ENCODE measurements around the gene RBM4B.

The RBM4B gene

DNA sequence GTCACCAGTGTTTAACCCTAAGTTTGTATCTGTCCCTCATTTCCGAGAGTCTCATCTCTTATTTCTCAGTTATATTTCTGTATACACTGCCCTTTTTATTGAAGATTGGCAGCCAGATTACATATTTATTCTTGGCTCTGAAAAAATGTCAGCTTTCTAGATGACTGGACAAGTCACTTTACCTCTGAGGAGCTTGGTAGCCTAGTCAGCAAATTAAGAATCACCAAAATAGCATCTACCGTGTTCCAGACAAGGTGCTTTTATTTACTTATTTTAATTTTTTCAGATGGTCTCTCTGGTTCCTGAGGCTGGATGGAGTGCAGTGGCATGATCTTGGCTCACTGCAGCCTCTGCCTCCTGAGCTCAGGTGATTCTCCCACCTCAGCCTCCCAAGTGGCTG, 44.7 kb downstream of the RBM4B start:
- H3K9ac ChIP-seq (ENCODE audit: low read depth, low read length): no peak overlapping the region
- no peaks in the 10 kb centered on the region for H3K9me3 ChIP-seq (ENCODE audit: control insufficient read depth, insufficient read depth, low read length)
- H3K4me1 ChIP-seq (ENCODE audit: insufficient read depth, low read length): no peaks in the 10 kb centered on the region
- peaks cover 40% of the 10 kb centered on the region for H3K36me3 ChIP-seq (ENCODE audit: insufficient read depth, low read length)

DNA sequence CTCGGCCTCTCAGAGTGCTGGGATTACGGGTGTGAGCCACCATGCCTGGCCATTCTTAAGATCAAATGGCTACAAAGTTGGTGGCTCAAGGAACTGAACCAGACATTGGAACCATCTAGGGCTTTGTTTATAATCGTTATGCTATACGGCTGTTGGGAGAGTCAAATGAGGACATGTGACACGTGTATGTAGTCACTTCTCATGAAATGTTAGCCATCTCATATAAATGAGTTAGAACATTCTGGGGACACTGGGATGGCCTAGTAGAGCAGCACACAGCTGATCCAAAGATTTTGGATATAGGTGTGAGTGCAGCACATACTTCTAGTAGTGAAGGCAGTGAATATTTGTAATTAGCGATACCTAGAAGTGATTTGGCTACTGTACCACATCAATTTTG, 45.8 kb downstream of the RBM4B start:
- H3K36me3 ChIP-seq (ENCODE audit: insufficient read depth, low read length): peaks cover 51% of the 10 kb centered on the region

DNA sequence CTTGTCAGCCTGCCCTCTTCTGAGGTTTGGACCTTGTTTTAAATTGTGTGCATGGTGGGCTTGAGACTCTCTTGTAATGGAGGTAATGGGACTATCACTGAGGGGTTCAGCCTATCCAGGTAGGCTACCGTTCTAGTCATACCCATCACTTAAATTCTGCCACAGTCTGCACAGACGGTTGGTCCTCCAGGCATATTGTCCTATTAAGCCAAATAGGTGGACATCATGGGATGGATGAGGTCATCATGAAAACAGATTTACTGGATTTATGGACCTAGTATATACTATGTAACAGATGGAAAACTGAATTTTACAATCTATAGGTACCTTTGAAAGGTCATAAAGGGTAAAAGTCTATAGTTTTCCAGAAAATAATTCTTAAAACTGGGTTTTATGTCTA, 48.3 kb downstream of the RBM4B start:
- Histone ChIP-seq H3K9me3 (ENCODE audit: control insufficient read depth, insufficient read depth, low read length) (no peaks in the 10 kb centered on the region), H3K9ac (ENCODE audit: low read depth, low read length) (no peak overlapping the region), H3K36me3 (ENCODE audit: insufficient read depth, low read length) (peaks cover 71% of the 10 kb centered on the region), H3K4me1 (ENCODE audit: insufficient read depth, low read length) (no peaks in the 10 kb centered on the region)

More for the DNA sequence above, 45.8 kb downstream of the RBM4B start:
- Histone ChIP-seq H3K4me1 (ENCODE audit: insufficient read depth, low read length) (no peaks in the 10 kb centered on the region), H3K9ac (ENCODE audit: low read depth, low read length) (no peak overlapping the region), H3K9me3 (ENCODE audit: control insufficient read depth, insufficient read depth, low read length) (no peaks in the 10 kb centered on the region)

DNA sequence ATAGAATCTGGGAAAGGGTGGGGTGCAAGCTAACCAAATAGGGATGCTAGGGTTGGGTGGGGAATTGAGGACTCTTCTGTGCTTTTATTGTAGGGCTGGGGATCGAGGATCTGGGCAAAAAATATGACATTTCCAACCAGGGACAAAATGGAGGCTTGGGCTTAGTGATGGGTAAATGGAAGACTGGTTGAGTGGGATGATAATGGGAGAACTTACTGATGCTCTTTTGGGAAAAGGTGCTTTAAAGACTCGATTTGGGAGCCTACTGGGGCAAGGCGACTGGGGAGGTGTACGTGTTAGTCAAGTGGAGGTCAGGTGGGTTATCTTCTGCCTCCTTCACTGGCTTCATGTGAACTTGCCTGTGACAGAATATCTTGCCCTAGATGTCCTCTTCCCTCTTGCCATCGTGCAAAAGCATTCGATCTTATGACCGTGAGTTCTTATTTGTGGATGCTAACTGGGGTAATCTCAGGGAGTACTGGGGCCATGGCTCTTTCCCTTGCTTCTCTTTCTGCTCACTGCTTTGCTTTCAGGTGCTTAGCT, 49.6 kb downstream of the RBM4B start:
- peaks cover 79% of the 10 kb centered on the region for H3K36me3 ChIP-seq (ENCODE audit: insufficient read depth, low read length)
- H3K9me3 ChIP-seq (ENCODE audit: control insufficient read depth, insufficient read depth, low read length): no peaks in the 10 kb centered on the region
- H3K4me1 ChIP-seq (ENCODE audit: insufficient read depth, low read length): no peaks in the 10 kb centered on the region
- no peak overlapping the region for H3K9ac ChIP-seq (ENCODE audit: low read depth, low read length)

DNA sequence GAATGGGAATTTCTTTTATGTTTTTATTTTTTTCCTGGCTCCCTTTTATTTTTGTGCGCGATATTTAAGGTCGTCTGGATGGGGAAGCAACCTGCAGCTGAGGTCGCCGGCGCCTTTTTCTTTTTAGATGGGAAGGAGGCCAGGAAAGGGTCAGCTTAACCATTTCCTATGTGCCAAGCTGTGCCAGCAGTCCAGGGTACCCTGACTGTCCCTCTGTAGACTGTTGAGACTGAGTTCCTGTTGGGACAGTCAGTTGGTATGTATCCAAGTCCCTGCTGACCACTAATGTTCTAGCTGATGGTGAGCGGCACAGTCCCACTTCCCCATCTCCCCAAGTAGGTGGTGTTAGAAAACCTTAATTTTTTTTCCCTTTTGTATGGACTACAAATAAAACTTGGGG, 50.8 kb downstream of the RBM4B start:
- Histone ChIP-seq H3K9ac (ENCODE audit: low read depth, low read length) (no peak overlapping the region), H3K9me3 (ENCODE audit: control insufficient read depth, insufficient read depth, low read length) (no peaks in the 10 kb centered on the region), H3K4me1 (ENCODE audit: insufficient read depth, low read length) (no peaks in the 10 kb centered on the region), H3K36me3 (ENCODE audit: insufficient read depth, low read length) (peaks cover 78% of the 10 kb centered on the region)

DNA sequence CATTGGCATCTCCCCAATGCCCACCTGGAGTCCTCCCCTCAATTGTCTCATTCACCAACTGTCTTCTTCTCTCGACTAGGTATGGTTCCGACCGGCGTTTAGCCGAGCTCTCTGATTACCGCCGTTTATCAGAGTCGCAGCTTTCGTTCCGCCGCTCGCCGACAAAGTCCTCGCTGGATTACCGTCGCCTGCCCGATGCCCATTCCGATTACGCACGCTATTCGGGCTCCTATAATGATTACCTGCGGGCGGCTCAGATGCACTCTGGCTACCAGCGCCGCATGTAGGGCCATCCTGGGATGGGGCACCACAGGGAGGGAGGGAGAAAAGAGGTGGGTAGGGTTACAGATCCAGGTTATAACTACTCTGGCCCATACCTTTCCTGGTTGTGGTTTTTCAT, 51.3 kb downstream of the RBM4B start:
- H3K36me3 ChIP-seq (ENCODE audit: insufficient read depth, low read length): peaks cover 74% of the 10 kb centered on the region
- no peaks in the 10 kb centered on the region for H3K4me1 ChIP-seq (ENCODE audit: insufficient read depth, low read length)
- no peaks in the 10 kb centered on the region for H3K9me3 ChIP-seq (ENCODE audit: control insufficient read depth, insufficient read depth, low read length)
- no peak overlapping the region for H3K9ac ChIP-seq (ENCODE audit: low read depth, low read length)

DNA sequence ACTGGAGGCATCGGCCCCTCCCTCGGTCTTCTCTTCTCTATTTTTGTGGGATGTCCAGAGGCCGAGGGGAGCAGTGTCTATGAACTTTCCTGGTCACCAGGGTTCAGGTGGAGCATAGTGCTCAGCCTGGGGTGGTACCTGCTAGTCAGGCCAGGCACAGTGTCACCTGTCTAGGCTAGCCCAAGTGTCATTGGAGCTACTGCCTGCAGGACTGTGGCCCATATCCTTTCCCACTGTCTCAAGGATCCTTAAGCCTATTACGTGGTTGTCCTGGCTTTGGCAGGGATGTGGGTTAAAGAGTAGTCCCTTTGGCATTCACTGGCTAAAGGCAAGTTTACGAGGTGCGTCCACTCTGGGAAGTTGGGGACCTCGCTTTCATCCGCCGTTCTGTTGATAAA, 51.9 kb downstream of the RBM4B start:
- Histone ChIP-seq H3K4me1 (ENCODE audit: insufficient read depth, low read length) (no peaks in the 10 kb centered on the region), H3K9ac (ENCODE audit: low read depth, low read length) (no peak overlapping the region), H3K36me3 (ENCODE audit: insufficient read depth, low read length) (peaks cover 76% of the 10 kb centered on the region), H3K9me3 (ENCODE audit: control insufficient read depth, insufficient read depth, low read length) (no peaks in the 10 kb centered on the region)

DNA sequence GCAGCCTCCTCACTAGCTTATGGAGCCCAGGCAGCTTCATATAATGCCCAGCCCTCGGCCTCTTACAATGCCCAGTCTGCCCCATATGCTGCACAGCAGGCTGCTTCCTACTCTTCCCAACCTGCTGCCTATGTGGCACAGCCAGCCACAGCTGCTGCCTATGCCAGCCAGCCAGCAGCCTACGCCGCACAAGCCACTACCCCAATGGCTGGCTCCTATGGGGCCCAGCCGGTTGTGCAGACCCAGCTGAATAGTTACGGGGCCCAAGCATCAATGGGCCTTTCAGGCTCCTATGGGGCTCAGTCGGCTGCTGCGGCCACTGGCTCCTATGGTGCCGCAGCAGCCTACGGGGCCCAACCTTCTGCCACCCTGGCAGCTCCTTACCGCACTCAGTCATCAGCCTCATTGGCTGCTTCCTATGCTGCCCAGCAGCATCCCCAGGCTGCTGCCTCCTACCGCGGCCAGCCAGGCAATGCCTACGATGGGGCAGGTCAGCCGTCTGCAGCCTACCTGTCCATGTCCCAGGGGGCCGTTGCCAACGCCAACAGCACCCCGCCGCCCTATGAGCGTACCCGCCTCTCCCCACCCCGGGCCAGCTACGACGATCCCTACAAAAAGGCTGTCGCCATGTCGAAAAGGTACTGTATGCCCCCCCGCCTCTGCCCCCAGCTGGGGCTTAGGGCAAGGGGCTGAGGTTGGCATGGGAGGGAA, 52.5 kb downstream of the RBM4B start:
- Histone ChIP-seq H3K9me3 (ENCODE audit: control insufficient read depth, insufficient read depth, low read length) (no peaks in the 10 kb centered on the region), H3K36me3 (ENCODE audit: insufficient read depth, low read length) (peaks cover 75% of the 10 kb centered on the region), H3K9ac (ENCODE audit: low read depth, low read length) (no peak overlapping the region), H3K4me1 (ENCODE audit: insufficient read depth, low read length) (no peaks in the 10 kb centered on the region)

DNA sequence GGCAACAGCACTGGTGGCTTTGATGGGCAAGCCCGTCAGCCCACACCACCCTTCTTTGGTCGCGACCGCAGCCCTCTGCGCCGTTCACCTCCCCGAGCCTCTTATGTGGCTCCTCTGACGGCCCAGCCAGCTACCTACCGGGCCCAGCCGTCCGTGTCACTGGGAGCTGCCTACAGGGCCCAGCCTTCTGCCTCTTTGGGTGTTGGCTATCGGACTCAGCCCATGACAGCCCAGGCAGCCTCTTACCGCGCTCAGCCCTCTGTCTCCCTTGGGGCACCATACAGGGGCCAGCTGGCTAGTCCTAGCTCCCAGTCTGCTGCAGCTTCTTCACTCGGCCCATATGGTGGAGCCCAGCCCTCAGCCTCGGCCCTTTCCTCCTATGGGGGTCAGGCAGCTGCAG, 53.2 kb downstream of the RBM4B start:
- peaks cover 68% of the 10 kb centered on the region for H3K36me3 ChIP-seq (ENCODE audit: insufficient read depth, low read length)
- H3K4me1 ChIP-seq (ENCODE audit: insufficient read depth, low read length): no peaks in the 10 kb centered on the region

DNA sequence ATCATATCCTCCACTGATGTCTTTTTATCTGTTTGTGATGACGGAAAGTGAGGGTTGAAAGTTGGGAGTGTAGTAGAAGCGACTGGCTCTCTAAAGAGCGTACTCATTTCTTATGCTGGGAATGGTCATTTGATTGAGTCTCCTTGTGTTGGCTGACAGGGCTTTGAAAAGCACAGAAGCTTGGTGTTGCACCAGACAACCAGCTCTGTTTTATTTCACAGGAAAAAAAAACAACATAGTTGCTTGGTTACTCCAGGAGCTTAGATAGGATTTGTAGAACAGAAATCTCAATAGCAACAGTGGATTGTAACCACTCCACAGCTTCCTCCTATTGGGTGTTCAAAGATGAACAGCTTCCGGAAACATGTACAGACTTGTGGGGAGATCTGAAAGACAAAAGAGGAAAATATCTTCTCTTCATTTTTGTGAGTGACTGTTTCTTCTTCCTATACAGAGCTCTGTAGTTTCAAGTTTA, 58.6 kb downstream of the RBM4B start:
- H3K4me1 ChIP-seq (ENCODE audit: insufficient read depth, low read length): peaks cover 7% of the 10 kb centered on the region; the same call in 1 of the 2 replicates
- no peak overlapping the region for H3K9ac ChIP-seq (ENCODE audit: low read depth, low read length)
- peaks cover 32% of the 10 kb centered on the region for H3K36me3 ChIP-seq (ENCODE audit: insufficient read depth, low read length)
- H3K9me3 ChIP-seq (ENCODE audit: control insufficient read depth, insufficient read depth, low read length): no peaks in the 10 kb centered on the region

More for the DNA sequence above, 53.2 kb downstream of the RBM4B start:
- H3K9me3 ChIP-seq (ENCODE audit: control insufficient read depth, insufficient read depth, low read length): no peaks in the 10 kb centered on the region
- no peak overlapping the region for H3K9ac ChIP-seq (ENCODE audit: low read depth, low read length)

DNA sequence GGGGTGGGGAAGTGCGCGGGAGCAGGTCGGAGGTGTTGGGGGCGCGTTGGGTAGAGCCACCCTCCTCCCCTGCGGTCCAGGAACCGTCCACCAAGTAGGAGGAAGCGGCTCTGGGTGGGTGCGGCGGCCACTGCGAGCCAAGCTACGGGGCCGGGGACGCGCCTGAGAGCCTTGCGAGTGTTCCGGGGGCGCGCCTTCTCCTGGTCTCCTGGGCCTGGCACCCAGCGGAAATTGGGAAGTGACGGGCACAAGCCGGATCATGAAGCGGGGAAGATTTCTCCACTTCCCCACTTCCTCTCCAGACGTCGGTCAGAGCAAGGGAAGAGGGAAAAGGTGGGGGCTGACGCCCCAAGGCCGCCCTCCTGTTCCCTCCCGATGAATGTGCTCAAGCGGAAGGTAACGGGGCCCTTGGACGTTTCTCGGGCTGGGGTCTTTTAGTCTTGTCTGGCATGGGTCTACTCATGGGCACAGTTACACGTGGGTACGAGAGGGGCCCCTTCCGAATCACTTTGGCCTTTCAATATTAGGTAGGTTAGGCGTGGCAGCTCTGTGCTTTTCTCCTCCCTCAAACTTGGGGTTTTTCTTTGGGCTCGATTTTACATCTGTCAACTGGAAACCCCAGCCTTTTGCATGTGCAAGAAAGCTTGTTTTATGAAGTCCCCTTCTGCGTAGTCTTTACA, 60.4 kb downstream of the RBM4B start:
- peaks cover 16% of the 10 kb centered on the region for H3K36me3 ChIP-seq (ENCODE audit: insufficient read depth, low read length)
- H3K9me3 ChIP-seq (ENCODE audit: control insufficient read depth, insufficient read depth, low read length): no peaks in the 10 kb centered on the region
- peaks cover 7% of the 10 kb centered on the region; the same call in 1 of the 2 replicates for H3K4me1 ChIP-seq (ENCODE audit: insufficient read depth, low read length)
- peak overlapping the region; percentile 100 for H3K9ac ChIP-seq (ENCODE audit: low read depth, low read length)

DNA sequence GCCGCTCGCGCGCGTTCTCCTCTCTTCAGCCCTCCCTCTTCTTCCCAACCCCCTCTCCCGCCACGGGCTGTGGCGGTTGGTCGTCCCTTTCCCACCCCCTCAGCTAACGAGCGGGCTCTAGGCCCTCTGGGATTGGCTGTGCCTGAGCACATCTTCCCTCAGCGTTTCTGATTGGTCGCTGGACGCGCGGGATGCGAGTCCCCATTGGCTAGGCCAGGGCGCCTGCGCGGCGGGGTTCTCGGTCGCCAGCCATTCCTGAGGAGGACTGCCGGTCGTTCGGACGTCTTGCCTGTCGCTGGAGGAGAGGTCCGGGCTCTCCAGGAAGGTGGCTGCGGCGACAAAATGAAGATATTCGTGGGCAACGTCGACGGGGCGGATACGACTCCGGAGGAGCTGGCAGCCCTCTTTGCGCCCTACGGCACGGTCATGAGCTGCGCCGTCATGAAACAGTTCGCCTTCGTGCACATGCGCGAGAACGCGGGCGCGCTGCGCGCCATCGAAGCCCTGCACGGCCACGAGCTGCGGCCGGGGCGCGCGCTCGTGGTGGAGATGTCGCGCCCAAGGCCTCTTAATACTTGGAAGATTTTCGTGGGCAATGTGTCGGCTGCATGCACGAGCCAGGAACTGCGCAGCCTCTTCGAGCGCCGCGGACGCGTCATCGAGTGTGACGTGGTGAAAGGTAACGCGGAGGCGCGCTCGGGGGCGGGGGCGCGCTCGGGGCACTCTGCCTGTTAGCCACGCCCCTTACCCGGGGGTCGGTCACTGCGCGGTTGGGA, 61.1 kb downstream of the RBM4B start, which contains the start of gene RBM14:
Gene RBM14 (plus strand): TSS at position 252 of the 776 bp plus-strand sequence. CDS start 91 bp downstream, at position 343.
- H3K9me3 ChIP-seq (ENCODE audit: control insufficient read depth, insufficient read depth, low read length): no peaks in the 10 kb centered on the region
- H3K36me3 ChIP-seq (ENCODE audit: insufficient read depth, low read length): peaks cover 14% of the 10 kb centered on the region
- peaks cover 7% of the 10 kb centered on the region; the same call in 1 of the 2 replicates for H3K4me1 ChIP-seq (ENCODE audit: insufficient read depth, low read length)
- H3K9ac ChIP-seq (ENCODE audit: low read depth, low read length): peak within 1 kb of the TSS; percentile 100
